ENCODE measurements around the gene UACA.
"Not testable (repeated sequence)": the region's sequence is repeated elsewhere in the genome, so short reads cannot be mapped to it uniquely, and the experiment has no call there.

Gene UACA

GRCh38 chr15:70627734-70628548, 135.4 kb downstream of the UACA start:
- no peak for DNase-seq (ENCODE audit: low read depth in 1 of 2, low spot score in 1 of 2)

- DNase-seq (ENCODE audit: low read depth in 1 of 2, low spot score in 1 of 2) = no peak
Measured at GRCh38 chr15:70627322-70627721, 136.0 kb downstream of the UACA start.

- no peak for DNase-seq (ENCODE audit: low read depth in 1 of 2, low spot score in 1 of 2)
Measured at GRCh38 chr15:70625438-70625837, 137.9 kb downstream of the UACA start.

- no peak for DNase-seq (ENCODE audit: low read depth in 1 of 2, low spot score in 1 of 2)
Measured at GRCh38 chr15:70625011-70625410, 138.3 kb downstream of the UACA start.

GRCh38 chr15:70618929-70619328, 144.4 kb downstream of the UACA start:
- no peak for DNase-seq (ENCODE audit: low read depth in 1 of 2, low spot score in 1 of 2)

GRCh38 chr15:70617911-70618287, 145.5 kb downstream of the UACA start:
- DNase-seq (ENCODE audit: low read depth in 1 of 2, low spot score in 1 of 2) = no peak

- DNase-seq (ENCODE audit: low read depth in 1 of 2, low spot score in 1 of 2) = no peak
Measured at GRCh38 chr15:70617076-70617910, 146.1 kb downstream of the UACA start.

GRCh38 chr15:70616311-70616756, 147.0 kb downstream of the UACA start:
- DNase-seq (ENCODE audit: low read depth in 1 of 2, low spot score in 1 of 2) = not testable (repeated sequence)

- DNase-seq (ENCODE audit: low read depth in 1 of 2, low spot score in 1 of 2) = no peak
Measured at GRCh38 chr15:70615435-70616310, 147.7 kb downstream of the UACA start.

GRCh38 chr15:70614221-70614620, 149.1 kb downstream of the UACA start:
- no peak for DNase-seq (ENCODE audit: low read depth in 1 of 2, low spot score in 1 of 2)

GRCh38 chr15:70613271-70613670, 150.1 kb downstream of the UACA start:
- DNase-seq (ENCODE audit: low read depth in 1 of 2, low spot score in 1 of 2) = no peak

- DNase-seq (ENCODE audit: low read depth in 1 of 2, low spot score in 1 of 2) = no peak
Measured at GRCh38 chr15:70611286-70611685, 152.1 kb downstream of the UACA start.

- no peak for DNase-seq (ENCODE audit: low read depth in 1 of 2, low spot score in 1 of 2)
Measured at GRCh38 chr15:70610541-70610940, 152.8 kb downstream of the UACA start.

- no peak for DNase-seq (ENCODE audit: low read depth in 1 of 2, low spot score in 1 of 2)
Measured at GRCh38 chr15:70609889-70610288, 153.5 kb downstream of the UACA start.

- DNase-seq (ENCODE audit: low read depth in 1 of 2, low spot score in 1 of 2) = no peak
Measured at GRCh38 chr15:70608144-70608543, 155.2 kb downstream of the UACA start.

GRCh38 chr15:70605606-70606410, 157.6 kb downstream of the UACA start:
- no peak for DNase-seq (ENCODE audit: low read depth in 1 of 2, low spot score in 1 of 2)

GRCh38 chr15:70604666-70605315, 158.6 kb downstream of the UACA start:
- DNase-seq (ENCODE audit: low read depth in 1 of 2, low spot score in 1 of 2) = no peak
